ENCODE results near the gene MACROD1. TPM values are rescaled to one million over a fixed set of nuclear protein-coding genes. Genes with fewer than 3 reads are reported as not detected.

Gene MACROD1
- total RNA-seq, 1 donor from 2014 or later: 61.4 TPM

GRCh38 chr11:64078905-64079304 lies 87.0 kb downstream of the MACROD1 start:
- DNase-seq (ENCODE audit: extremely low spot score in 2 of 2): no peak
- intact Hi-C loops (cut with DNase I): no loop called here
- TF ChIP-seq, protein P1, sequence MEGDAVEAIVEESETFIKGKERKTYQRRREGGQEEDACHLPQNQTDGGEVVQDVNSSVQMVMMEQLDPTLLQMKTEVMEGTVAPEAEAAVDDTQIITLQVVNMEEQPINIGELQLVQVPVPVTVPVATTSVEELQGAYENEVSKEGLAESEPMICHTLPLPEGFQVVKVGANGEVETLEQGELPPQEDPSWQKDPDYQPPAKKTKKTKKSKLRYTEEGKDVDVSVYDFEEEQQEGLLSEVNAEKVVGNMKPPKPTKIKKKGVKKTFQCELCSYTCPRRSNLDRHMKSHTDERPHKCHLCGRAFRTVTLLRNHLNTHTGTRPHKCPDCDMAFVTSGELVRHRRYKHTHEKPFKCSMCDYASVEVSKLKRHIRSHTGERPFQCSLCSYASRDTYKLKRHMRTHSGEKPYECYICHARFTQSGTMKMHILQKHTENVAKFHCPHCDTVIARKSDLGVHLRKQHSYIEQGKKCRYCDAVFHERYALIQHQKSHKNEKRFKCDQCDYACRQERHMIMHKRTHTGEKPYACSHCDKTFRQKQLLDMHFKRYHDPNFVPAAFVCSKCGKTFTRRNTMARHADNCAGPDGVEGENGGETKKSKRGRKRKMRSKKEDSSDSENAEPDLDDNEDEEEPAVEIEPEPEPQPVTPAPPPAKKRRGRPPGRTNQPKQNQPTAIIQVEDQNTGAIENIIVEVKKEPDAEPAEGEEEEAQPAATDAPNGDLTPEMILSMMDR (IDR thresholded peaks at IDR 0.05): no peak
- TF ChIP-seq POLR2A (IDR thresholded peaks at IDR 0.05) (no peak), POLR2AphosphoS5 (IDR thresholded peaks at IDR 0.05; ENCODE audit: insufficient read depth in 1 of 2, low read depth in 1 of 2) (no peak)
- Histone ChIP-seq H3K27me3 (no peaks in the 10 kb centered on the region), H3K9me3 (no peaks in the 10 kb centered on the region), H3K36me3 (no peaks in the 10 kb centered on the region), H3K27ac (no peak overlapping the region), H3K4me3 (no peak overlapping the region), H3K4me1 (peaks cover 8% of the 10 kb centered on the region)

DNA sequence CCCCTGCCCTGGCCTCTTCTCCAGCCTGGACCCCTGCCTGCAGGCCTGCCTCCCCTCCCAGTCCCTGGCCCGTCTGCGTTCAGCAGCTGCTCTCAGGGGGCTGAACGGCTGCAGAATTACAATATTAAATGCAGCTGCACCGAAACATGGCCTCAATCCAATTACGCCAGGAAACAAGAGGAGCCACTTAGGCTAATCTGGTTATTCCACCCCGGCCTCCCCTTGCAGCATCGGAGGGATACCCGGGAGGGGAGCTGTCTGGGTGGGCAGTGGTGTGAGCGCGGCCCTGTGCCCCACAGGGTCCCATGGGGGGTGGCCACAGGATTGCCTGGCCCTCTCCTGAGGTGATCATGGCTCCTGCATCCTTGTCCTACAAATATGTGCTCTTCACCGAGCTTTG lies 87.6 kb downstream of the MACROD1 start:
- no peak for DNase-seq (ENCODE audit: extremely low spot score in 2 of 2)
- Histone ChIP-seq H3K9me3 (no peaks in the 10 kb centered on the region), H3K27ac (no peak overlapping the region), H3K27me3 (no peaks in the 10 kb centered on the region), H3K36me3 (no peaks in the 10 kb centered on the region), H3K4me1 (peaks cover 8% of the 10 kb centered on the region), H3K4me3 (no peak overlapping the region)
- TF ChIP-seq, protein P1 (IDR thresholded peaks at IDR 0.05): no peak
- TF ChIP-seq POLR2AphosphoS5 (IDR thresholded peaks at IDR 0.05; ENCODE audit: insufficient read depth in 1 of 2, low read depth in 1 of 2) (no peak), POLR2A (IDR thresholded peaks at IDR 0.05) (no peak)
- intact Hi-C loops (cut with DNase I): no loop called here

GRCh38 chr11:64077607-64078006 lies 88.3 kb downstream of the MACROD1 start:
- no peaks in the 10 kb centered on the region for H3K9me3 ChIP-seq
- H3K36me3 ChIP-seq: no peaks in the 10 kb centered on the region
- H3K4me3 ChIP-seq: no peak overlapping the region
- TF ChIP-seq POLR2AphosphoS5 (IDR thresholded peaks at IDR 0.05; ENCODE audit: insufficient read depth in 1 of 2, low read depth in 1 of 2) (no peak), POLR2A (IDR thresholded peaks at IDR 0.05) (no peak)
- TF ChIP-seq, protein P1 (IDR thresholded peaks at IDR 0.05): no peak
- DNase-seq (ENCODE audit: extremely low spot score in 2 of 2): no peak
- no peak overlapping the region for H3K27ac ChIP-seq
- intact Hi-C loops (cut with DNase I): no loop called here
- no peaks in the 10 kb centered on the region for H3K27me3 ChIP-seq
- peaks cover 8% of the 10 kb centered on the region for H3K4me1 ChIP-seq

GRCh38 chr11:64076758-64077157 lies 89.2 kb downstream of the MACROD1 start:
- Histone ChIP-seq H3K27me3 (no peaks in the 10 kb centered on the region), H3K36me3 (no peaks in the 10 kb centered on the region), H3K4me1 (peaks cover 8% of the 10 kb centered on the region), H3K9me3 (no peaks in the 10 kb centered on the region), H3K27ac (no peak overlapping the region), H3K4me3 (no peak overlapping the region)
- TF ChIP-seq POLR2AphosphoS5 (IDR thresholded peaks at IDR 0.05; ENCODE audit: insufficient read depth in 1 of 2, low read depth in 1 of 2) (no peak), POLR2A (IDR thresholded peaks at IDR 0.05) (no peak)
- TF ChIP-seq, protein P1 (IDR thresholded peaks at IDR 0.05): no peak
- intact Hi-C loops (cut with DNase I): no loop called here
- DNase-seq (ENCODE audit: extremely low spot score in 2 of 2): no peak

- Histone ChIP-seq H3K4me1 (peaks cover 8% of the 10 kb centered on the region), H3K9me3 (no peaks in the 10 kb centered on the region), H3K36me3 (no peaks in the 10 kb centered on the region), H3K4me3 (no peak overlapping the region), H3K27ac (no peak overlapping the region), H3K27me3 (no peaks in the 10 kb centered on the region)
- TF ChIP-seq POLR2AphosphoS5 (IDR thresholded peaks at IDR 0.05; ENCODE audit: insufficient read depth in 1 of 2, low read depth in 1 of 2) (no peak), POLR2A (IDR thresholded peaks at IDR 0.05) (no peak)
- TF ChIP-seq, protein P1 (IDR thresholded peaks at IDR 0.05): no peak
- intact Hi-C loops (cut with DNase I): no loop called here
- DNase-seq (ENCODE audit: extremely low spot score in 2 of 2): no peak
Observed at GRCh38 chr11:64074239-64074638, 91.7 kb downstream of the MACROD1 start.
